ENCODE data around the gene FAM83B. TPM values are rescaled to one million over a fixed set of nuclear protein-coding genes. Genes with fewer than 3 reads are reported as not detected.

Gene FAM83B
- total RNA-seq, 1 donor, result 0.09 TPM

DNA sequence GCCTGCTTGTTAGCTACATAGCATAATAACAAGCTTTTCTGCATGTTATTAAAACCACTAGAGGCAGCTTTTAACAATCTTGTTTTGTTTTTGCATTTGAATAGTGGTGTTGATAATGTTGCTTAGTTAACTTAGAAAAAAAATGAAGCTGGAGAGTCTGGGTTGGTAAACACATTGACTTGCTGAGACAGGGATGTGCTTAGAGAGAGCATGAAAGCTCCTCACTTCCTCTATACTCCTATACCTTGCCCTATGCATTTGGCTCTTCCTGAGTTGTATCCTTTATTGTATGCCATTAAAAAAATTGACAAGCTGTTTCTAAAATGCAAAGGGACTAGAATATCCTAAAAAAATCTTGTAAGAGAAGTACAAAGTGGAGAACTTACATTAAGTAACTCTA, 13.6 kb downstream of the FAM83B start:
- TF ChIP-seq, protein P1, sequence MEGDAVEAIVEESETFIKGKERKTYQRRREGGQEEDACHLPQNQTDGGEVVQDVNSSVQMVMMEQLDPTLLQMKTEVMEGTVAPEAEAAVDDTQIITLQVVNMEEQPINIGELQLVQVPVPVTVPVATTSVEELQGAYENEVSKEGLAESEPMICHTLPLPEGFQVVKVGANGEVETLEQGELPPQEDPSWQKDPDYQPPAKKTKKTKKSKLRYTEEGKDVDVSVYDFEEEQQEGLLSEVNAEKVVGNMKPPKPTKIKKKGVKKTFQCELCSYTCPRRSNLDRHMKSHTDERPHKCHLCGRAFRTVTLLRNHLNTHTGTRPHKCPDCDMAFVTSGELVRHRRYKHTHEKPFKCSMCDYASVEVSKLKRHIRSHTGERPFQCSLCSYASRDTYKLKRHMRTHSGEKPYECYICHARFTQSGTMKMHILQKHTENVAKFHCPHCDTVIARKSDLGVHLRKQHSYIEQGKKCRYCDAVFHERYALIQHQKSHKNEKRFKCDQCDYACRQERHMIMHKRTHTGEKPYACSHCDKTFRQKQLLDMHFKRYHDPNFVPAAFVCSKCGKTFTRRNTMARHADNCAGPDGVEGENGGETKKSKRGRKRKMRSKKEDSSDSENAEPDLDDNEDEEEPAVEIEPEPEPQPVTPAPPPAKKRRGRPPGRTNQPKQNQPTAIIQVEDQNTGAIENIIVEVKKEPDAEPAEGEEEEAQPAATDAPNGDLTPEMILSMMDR (IDR thresholded peaks at IDR 0.05; ENCODE audit: insufficient read depth, low read length), result no peak
- DNase-seq (ENCODE audit: low read depth), result no peak
- H3K4me3 ChIP-seq (ENCODE audit: low read depth, low read length), result no peak overlapping the region

DNA sequence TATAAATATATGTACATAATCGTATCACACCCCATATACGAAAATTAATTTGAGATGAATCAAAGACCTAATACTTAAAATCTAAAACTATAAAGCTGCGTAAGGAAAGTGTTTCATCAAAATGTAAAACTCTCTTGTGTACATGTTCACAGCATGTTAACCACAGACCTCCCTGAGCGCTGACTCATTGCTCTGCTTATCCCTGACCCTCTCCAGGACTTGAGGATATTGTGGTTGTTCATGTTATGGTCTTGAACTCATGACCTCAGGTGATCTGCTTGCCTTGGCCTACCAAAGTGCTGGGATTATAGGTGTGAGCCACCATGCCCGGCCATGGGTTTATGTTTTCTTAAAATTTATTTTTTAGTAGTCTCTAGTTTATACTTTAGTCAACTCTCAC, 14.2 kb downstream of the FAM83B start:
- no peak overlapping the region for H3K4me3 ChIP-seq (ENCODE audit: low read depth, low read length)
- TF ChIP-seq, protein P1 (IDR thresholded peaks at IDR 0.05; ENCODE audit: insufficient read depth, low read length), result no peak
- DNase-seq (ENCODE audit: low read depth), result peak; percentile 2

DNA sequence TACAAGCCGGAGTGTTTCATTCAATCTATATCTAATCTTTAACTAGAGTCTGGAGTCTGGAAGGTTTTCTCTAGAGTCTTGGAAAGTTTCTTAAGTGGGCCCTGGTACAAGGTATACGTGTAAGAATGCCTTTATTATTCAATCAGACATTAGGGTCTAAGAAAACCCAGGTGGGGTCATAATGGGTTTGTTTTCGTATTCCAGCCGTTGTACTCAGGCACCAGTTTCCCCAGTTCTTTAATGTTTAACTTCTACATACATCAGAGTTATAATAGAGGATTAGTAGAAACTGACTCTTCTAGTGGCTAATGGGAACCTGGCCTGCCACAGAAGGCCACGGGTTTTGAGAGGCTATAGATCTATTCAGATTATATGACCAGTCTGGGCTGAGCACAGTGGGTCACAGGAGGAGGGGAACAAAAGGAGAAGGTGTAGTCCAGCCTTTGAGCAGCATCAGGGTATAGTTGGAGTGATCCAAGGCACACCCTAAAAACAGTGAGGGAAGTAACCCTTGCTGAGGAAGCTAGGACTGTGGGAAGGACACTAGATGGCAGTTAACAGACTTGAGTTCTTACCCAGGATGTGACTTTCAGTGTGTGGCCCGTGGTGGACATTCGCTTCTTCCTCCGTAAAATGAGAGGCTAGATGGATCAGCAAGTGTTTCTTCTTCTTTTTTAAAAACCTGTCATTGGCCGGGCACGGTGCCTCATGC, 15.5 kb downstream of the FAM83B start:
- TF ChIP-seq, protein P1 (IDR thresholded peaks at IDR 0.05; ENCODE audit: insufficient read depth, low read length), result no peak
- no peak for DNase-seq (ENCODE audit: low read depth)
- no peak overlapping the region for H3K4me3 ChIP-seq (ENCODE audit: low read depth, low read length)

DNA sequence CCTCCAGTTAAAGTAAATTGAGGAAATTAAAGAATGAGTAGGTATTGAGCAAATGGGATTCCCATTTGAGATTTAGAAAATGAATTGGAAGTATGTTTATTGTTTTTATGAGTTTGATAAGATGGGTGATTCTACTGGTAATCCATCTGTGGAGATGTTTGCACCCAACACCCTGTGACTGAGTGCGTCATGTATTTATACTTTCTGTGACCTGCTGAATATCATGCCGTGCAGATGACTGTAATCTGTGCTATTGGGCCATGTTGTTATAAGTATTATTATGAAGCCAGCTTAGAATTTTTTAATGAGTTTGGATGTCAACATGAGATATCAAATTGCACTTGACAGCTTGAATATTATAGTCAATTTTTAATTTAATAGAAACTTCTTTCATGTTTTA, 17.7 kb downstream of the FAM83B start:
- no peak for DNase-seq (ENCODE audit: low read depth)
- TF ChIP-seq, protein P1 (IDR thresholded peaks at IDR 0.05; ENCODE audit: insufficient read depth, low read length), result no peak
- H3K4me3 ChIP-seq (ENCODE audit: low read depth, low read length), result no peak overlapping the region

DNA sequence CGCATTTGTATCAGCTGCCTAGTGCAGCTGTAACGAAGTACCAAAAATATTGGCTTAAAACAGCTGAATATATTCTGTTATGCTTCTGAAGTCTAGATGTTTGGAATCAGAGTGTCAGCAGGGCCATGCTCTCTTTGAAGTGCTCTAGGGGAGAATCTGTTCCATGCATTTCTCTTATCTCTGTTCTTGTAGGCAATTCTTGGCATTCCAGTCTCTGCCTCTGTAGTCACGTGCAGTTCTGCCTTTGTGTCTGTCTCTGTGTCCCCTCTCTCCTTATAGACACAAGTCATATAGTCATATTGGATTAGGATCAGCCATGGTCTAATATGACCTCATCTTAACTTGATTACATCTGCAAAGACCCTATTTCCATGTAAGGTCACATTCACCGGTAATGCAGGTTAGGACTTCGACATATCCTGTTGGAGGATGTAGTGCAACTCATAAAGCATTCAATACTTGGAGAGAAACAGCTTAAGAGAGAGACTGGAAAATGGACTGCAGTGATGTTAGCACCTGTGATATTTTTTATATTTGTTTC, 18.6 kb downstream of the FAM83B start:
- no peak for DNase-seq (ENCODE audit: low read depth)
- TF ChIP-seq, protein P1 (IDR thresholded peaks at IDR 0.05; ENCODE audit: insufficient read depth, low read length), result no peak
- no peak overlapping the region for H3K4me3 ChIP-seq (ENCODE audit: low read depth, low read length)

DNA sequence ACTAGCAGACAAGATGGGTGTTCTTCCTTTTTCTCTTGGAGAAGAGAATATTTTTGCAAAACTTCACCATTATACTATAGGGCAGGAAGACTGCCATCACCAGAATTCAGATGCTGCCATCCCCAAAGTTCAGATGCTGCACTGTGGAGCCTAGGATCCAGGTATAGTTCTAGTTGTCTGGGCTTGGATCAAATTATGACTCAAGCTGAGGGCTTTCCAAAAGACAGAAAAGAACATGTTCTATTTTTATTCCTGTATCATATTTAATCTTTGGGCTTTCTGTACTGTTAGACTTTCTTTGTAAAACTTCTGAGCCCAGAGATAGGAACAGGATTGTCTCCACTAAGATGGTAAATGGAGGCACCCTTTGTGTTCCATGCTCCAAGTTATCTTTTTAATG, 22.0 kb downstream of the FAM83B start:
- no peak for DNase-seq (ENCODE audit: low read depth)
- TF ChIP-seq, protein P1 (IDR thresholded peaks at IDR 0.05; ENCODE audit: insufficient read depth, low read length), result no peak
- H3K4me3 ChIP-seq (ENCODE audit: low read depth, low read length), result no peak overlapping the region
